ENCODE results near the gene CNGA4. TPM values are rescaled to one million over a fixed set of nuclear protein-coding genes. Genes with fewer than 3 reads are reported as not detected.

CNGA4 gene
- polyA plus RNA-seq, 2 of the 4 experiments (the other 2 are of a cell fraction): 0.10 to 0.12 TPM

DNA sequence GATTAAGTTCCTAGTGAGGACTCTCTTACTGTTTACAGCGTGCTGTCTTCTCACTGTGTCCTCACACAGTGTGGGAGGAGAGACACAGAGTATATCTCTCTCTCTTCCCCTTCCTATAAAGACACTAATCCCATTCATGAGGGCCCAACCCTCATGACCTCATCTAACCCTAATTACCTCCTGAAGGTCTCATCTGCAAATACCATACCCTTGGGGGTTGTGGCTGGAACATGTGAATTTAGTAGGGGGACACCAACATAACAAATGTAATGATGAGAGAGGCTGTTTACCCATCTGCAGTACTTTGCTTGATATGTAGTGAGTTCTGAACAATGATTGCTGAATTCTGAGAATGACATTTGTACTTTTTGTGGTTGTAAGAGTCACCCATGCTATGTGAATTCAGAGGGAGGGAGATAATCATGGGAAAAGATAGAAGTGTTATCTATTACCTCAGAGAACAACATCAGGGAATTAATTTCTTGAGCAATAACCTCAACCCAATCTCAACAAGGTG, 44.8 kb upstream of the CNGA4 start:
- peak; percentile 25 to 47; a peak in 1 of 6 replicates for ATAC-seq
- Histone ChIP-seq H3K9me3 (no peaks in the 10 kb centered on the region), H3K4me3 (no peak overlapping the region), H3K4me2 (no peak overlapping the region), H3K4me1 (no peaks in the 10 kb centered on the region), H3K27ac (no peak overlapping the region)
- TF ChIP-seq EP300 (IDR thresholded peaks at IDR 0.05) (no peak), HOXA7 (CRISPR knock-in tag; IDR thresholded peaks at IDR 0.05) (no peak), HOXB5 (CRISPR knock-in tag; IDR thresholded peaks at IDR 0.05) (no peak), CHD2 (IDR thresholded peaks at IDR 0.05; ENCODE audit: low read length, partially characterized antibody) (no peak), CTCF (IDR thresholded peaks at IDR 0.05) (no peak), CBX2 (IDR thresholded peaks at IDR 0.05; ENCODE audit: borderline replicate concordance, low read depth) (no peak), RARB (CRISPR knock-in tag; IDR thresholded peaks at IDR 0.05) (no peak)
- TF ChIP-seq, protein P1, sequence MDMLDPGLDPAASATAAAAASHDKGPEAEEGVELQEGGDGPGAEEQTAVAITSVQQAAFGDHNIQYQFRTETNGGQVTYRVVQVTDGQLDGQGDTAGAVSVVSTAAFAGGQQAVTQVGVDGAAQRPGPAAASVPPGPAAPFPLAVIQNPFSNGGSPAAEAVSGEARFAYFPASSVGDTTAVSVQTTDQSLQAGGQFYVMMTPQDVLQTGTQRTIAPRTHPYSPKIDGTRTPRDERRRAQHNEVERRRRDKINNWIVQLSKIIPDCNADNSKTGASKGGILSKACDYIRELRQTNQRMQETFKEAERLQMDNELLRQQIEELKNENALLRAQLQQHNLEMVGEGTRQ (IDR thresholded peaks at IDR 0.05): no peak
- TF ChIP-seq, protein P2, sequence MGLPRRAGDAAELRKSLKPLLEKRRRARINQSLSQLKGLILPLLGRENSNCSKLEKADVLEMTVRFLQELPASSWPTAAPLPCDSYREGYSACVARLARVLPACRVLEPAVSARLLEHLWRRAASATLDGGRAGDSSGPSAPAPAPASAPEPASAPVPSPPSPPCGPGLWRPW (IDR thresholded peaks at IDR 0.05): no peak
- no peak for DNase-seq (ENCODE audit: low read depth in 1 of 2, low spot score in 1 of 2)
- CTCF ChIA-PET: no interaction called here
- WGBS (ENCODE audit: missing lambda C conversion rate): 6% methylated on average over 1 of the region's 1 CpG
- FAIRE-seq: no peak
- POLR2A ChIA-PET: no interaction called here

DNA sequence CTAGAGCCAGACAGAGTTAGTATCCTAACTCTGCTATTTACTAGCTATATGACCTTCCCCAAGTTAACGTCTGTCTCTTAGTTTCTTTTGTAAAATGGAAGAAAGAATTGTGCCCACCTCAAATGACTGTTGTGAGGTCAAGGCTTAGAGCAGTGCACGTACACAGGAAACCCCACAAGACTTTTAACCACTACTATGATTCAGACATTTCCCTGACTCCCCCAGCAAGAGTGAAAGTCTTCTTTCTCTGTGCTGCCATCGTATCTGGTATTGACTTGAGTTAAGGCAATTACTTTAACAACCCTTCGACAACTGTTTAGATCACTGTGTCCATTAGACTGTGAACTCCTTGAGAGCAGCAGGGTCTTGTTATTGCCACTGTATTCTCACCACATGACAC, 42.5 kb upstream of the CNGA4 start:
- Histone ChIP-seq H3K27ac (no peak overlapping the region), H3K4me1 (no peaks in the 10 kb centered on the region), H3K4me3 (no peak overlapping the region), H3K4me2 (no peak overlapping the region), H3K9me3 (no peaks in the 10 kb centered on the region)
- ChIA-PET POLR2A (no interaction called here), CTCF (no interaction called here)
- no peak for DNase-seq (ENCODE audit: low read depth in 1 of 2, low spot score in 1 of 2)
- ATAC-seq: no peak
- 6% methylated on average over 4 of the region's 4 CpGs for WGBS (ENCODE audit: missing lambda C conversion rate)
- TF ChIP-seq MYC (IDR thresholded peaks at IDR 0.05; ENCODE audit: borderline replicate concordance, low read length): no peak
- no peak for TF ChIP-seq RARB (CRISPR knock-in tag; IDR thresholded peaks at IDR 0.05)
- TF ChIP-seq EP300 (IDR thresholded peaks at IDR 0.05): no peak
- TF ChIP-seq REST (IDR thresholded peaks at IDR 0.05): no peak
- TF ChIP-seq, protein P2 (IDR thresholded peaks at IDR 0.05): no peak
- no peak for FAIRE-seq

DNA sequence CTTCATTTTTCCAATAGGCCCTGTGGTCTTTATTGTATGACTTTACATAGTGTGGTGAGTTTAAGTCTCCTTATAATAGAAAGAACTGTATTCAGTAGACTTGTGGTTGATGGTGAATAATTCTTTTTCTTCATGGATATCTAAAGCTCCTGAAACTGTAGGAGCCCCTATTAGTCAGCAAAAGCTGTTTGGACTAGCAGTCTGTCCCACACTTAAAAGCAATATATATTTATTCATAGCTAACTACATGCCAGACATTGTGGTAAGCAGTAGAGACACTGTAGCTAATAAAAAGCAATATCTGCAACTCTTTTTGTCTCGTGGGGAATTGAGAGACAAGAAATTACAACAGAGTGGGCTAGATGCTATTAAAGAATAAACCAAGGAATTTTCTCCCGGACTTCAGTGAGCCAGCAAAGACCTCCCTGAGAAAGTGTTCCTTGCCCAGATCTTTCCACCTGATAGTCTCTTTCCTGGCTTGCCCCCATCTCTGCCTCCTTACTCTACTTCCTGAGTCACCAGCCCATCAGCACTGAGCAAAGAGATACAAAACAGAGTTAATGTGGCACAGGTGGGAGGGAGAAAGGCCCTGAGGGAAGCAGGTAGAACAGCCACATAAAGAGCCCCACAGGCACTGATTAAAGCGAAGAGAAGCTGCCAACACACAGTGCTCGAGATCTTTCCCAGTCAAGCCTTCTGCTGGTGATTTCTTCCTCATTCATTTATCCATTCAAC, 41.3 kb upstream of the CNGA4 start:
- CTCF ChIA-PET: no interaction called here
- FAIRE-seq (no peak), DNase-seq (ENCODE audit: low read depth in 1 of 2, low spot score in 1 of 2) (no peak), ATAC-seq (no peak)
- POLR2A ChIA-PET: no interaction called here
- no peak overlapping the region for H3K27ac ChIP-seq
- no peaks in the 10 kb centered on the region for H3K4me1 ChIP-seq
- WGBS (ENCODE audit: missing lambda C conversion rate): 30% methylated on average over 4 of the region's 4 CpGs
- H3K4me2 ChIP-seq: no peak overlapping the region
- H3K4me3 ChIP-seq: no peak overlapping the region
- no peaks in the 10 kb centered on the region for H3K9me3 ChIP-seq
- TF ChIP-seq MAX (IDR thresholded peaks at IDR 0.05) (no peak), FOXS1 (CRISPR knock-in tag; IDR thresholded peaks at IDR 0.05) (no peak), SMC3 (IDR thresholded peaks at IDR 0.05) (no peak)
- TF ChIP-seq, protein P3, sequence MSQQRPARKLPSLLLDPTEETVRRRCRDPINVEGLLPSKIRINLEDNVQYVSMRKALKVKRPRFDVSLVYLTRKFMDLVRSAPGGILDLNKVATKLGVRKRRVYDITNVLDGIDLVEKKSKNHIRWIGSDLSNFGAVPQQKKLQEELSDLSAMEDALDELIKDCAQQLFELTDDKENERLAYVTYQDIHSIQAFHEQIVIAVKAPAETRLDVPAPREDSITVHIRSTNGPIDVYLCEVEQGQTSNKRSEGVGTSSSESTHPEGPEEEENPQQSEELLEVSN (IDR thresholded peaks at IDR 0.05; ENCODE audit: borderline replicate concordance, low read depth): no peak

Data from A549 (cell line).